Karpas-422 (cell line): Measurements from ENCODE around the gene ESF1. TPM values are rescaled to one million over a fixed set of nuclear protein-coding genes. Genes with fewer than 3 reads are reported as not detected.

Source experiments
- DNase-seq: peaks from one replicate; pipeline ENCODE4 v3.0.0-alpha.2; 2015
- H2AFZ ChIP-seq: fragments of 200-600 bp; sonication (generic); 2 replicates; pipeline ENCODE4 v1.6.1; 2014; ENCODE audit warnings: antibody characterized with exemption, low read length, mixed read lengths
- H3K27ac ChIP-seq: fragments of 200-600 bp; sonication (generic); 2 replicates; pipeline ENCODE4 v1.5.1; 2014; ENCODE audit warnings: mild to moderate bottlenecking, low read length, moderate library complexity
- H3K27me3 ChIP-seq: fragments of 200-600 bp; sonication (generic); 2 replicates; pipeline ENCODE4 v1.6.1; 2014; ENCODE audit warnings: low read length, mixed read lengths
- H3K36me3 ChIP-seq: fragments of 200-600 bp; sonication (generic); 2 replicates; pipeline ENCODE4 v1.6.1; 2014; ENCODE audit warnings: low read length, mixed read lengths; ENCODE audit not compliant: insufficient read depth
- H3K4me1 ChIP-seq: fragments of 200-600 bp; sonication (generic); 2 replicates; pipeline ENCODE4 v1.6.1; 2014; ENCODE audit warnings: mild to moderate bottlenecking, low read length, mixed read lengths
- H3K4me2 ChIP-seq: fragments of 200-600 bp; sonication (generic); 2 replicates; pipeline ENCODE4 v1.6.1; 2014; ENCODE audit warnings: low read length, low read depth, mild to moderate bottlenecking; ENCODE audit not compliant: poor library complexity, severe bottlenecking
- H3K4me3 ChIP-seq: fragments of 200-600 bp; sonication (generic); 2 replicates; pipeline ENCODE4 v1.5.1; 2014; ENCODE audit warnings: mild to moderate bottlenecking, antibody characterized with exemption, low read length, mixed read lengths
- H3K79me2 ChIP-seq: fragments of 200-600 bp; sonication (generic); 2 replicates; pipeline ENCODE4 v1.6.1; 2014; ENCODE audit warnings: mild to moderate bottlenecking, low read length, mixed read lengths
- H3K9ac ChIP-seq: fragments of 200-600 bp; sonication (generic); 2 replicates; pipeline ENCODE4 v1.6.0; 2014; ENCODE audit warnings: low read length
- H3K9me2 ChIP-seq: fragments of 200-600 bp; sonication (generic), shearing (Covaris generic); replicated peaks from 2 replicates; pipeline ENCODE4 v1.6.0; 2014; ENCODE audit warnings: mild to moderate bottlenecking, low read length, moderate library complexity; ENCODE audit not compliant: insufficient read depth
- H3K9me3 ChIP-seq: fragments of 300-700, 200-600 bp; sonication (generic); 2 replicates; pipeline ENCODE4 v1.6.1; 2014; ENCODE audit warnings: low read length, mixed read lengths
- H4K20me1 ChIP-seq: fragments of 200-600 bp; sonication (generic); 2 replicates; pipeline ENCODE4 v1.6.1; 2014; ENCODE audit warnings: mild to moderate bottlenecking, antibody characterized with exemption, low read length, low read depth; ENCODE audit not compliant: insufficient read depth
- total RNA-seq: library from RNA; depleted of rRNA; stranded (reverse); fragments of >200 nt; shearing (Covaris generic); gene quantifications from 2 replicates; pipeline ENCODE4 v1.2.3, GENCODE V29; 2014; ENCODE audit warnings: low replicate concordance

Gene ESF1
- total RNA-seq, 1 experiment from 2014 or later, result 12.2 TPM

- no peak for DNase-seq
- H3K4me1 ChIP-seq, result no peaks in the 10 kb centered on the region
- no peaks in the 10 kb centered on the region for H4K20me1 ChIP-seq
- H3K79me2 ChIP-seq, result peaks cover 18% of the 10 kb centered on the region
- H3K27me3 ChIP-seq, result no peaks in the 10 kb centered on the region
- no peak overlapping the region for H3K4me2 ChIP-seq
- H3K4me3 ChIP-seq, result no peak overlapping the region
- peaks cover 42% of the 10 kb centered on the region; the same call in 1 of the 2 replicates for H3K36me3 ChIP-seq
- H2AFZ ChIP-seq, result no peak overlapping the region
- no peaks in the 10 kb centered on the region for H3K9me3 ChIP-seq
- no peak overlapping the region for H3K27ac ChIP-seq
- no peak overlapping the region for H3K9ac ChIP-seq
- H3K9me2 ChIP-seq, result no peaks in the 10 kb centered on the region
Measured at GRCh38 chr20:13717631-13718044, 67.1 kb downstream of the ESF1 start.

- H4K20me1 ChIP-seq, result no peaks in the 10 kb centered on the region
- no peak overlapping the region for H3K27ac ChIP-seq
- no peak overlapping the region for H3K4me3 ChIP-seq
- no peaks in the 10 kb centered on the region for H3K9me3 ChIP-seq
- H3K36me3 ChIP-seq, result peaks cover 35% of the 10 kb centered on the region; the same call in 1 of the 2 replicates
- H2AFZ ChIP-seq, result no peak overlapping the region
- no peak overlapping the region for H3K4me2 ChIP-seq
- H3K9me2 ChIP-seq, result no peaks in the 10 kb centered on the region
- H3K4me1 ChIP-seq, result no peaks in the 10 kb centered on the region
- no peak overlapping the region for H3K9ac ChIP-seq
- H3K79me2 ChIP-seq, result peaks cover 5% of the 10 kb centered on the region; the same call in 1 of the 2 replicates
- no peaks in the 10 kb centered on the region for H3K27me3 ChIP-seq
- DNase-seq, result peak; percentile 38
Measured at GRCh38 chr20:13715171-13715570, 69.5 kb downstream of the ESF1 start.

- no peak overlapping the region for H3K4me2 ChIP-seq
- H3K27ac ChIP-seq, result no peak overlapping the region
- H3K36me3 ChIP-seq, result no peaks in the 10 kb centered on the region; the same call in 1 of the 2 replicates
- H3K4me1 ChIP-seq, result no peaks in the 10 kb centered on the region
- H3K79me2 ChIP-seq, result no peaks in the 10 kb centered on the region
- no peaks in the 10 kb centered on the region for H3K9me2 ChIP-seq
- no peak overlapping the region for H3K9ac ChIP-seq
- H3K4me3 ChIP-seq, result no peak overlapping the region
- no peaks in the 10 kb centered on the region for H3K9me3 ChIP-seq
- no peak for DNase-seq
- no peaks in the 10 kb centered on the region for H3K27me3 ChIP-seq
- H4K20me1 ChIP-seq, result no peaks in the 10 kb centered on the region
- no peak overlapping the region for H2AFZ ChIP-seq
Measured at GRCh38 chr20:13708234-13708633, 76.5 kb downstream of the ESF1 start.

- no peaks in the 10 kb centered on the region for H4K20me1 ChIP-seq
- H3K9me3 ChIP-seq, result no peaks in the 10 kb centered on the region
- no peak overlapping the region for H3K27ac ChIP-seq
- H3K4me3 ChIP-seq, result no peak overlapping the region
- H3K4me1 ChIP-seq, result no peaks in the 10 kb centered on the region
- H3K79me2 ChIP-seq, result no peaks in the 10 kb centered on the region
- no peak overlapping the region for H3K4me2 ChIP-seq
- no peaks in the 10 kb centered on the region for H3K9me2 ChIP-seq
- no peak overlapping the region for H3K9ac ChIP-seq
- H3K27me3 ChIP-seq, result no peaks in the 10 kb centered on the region
- no peak for DNase-seq
- no peak overlapping the region for H2AFZ ChIP-seq
- H3K36me3 ChIP-seq, result no peaks in the 10 kb centered on the region
Measured at GRCh38 chr20:13703265-13703664, 81.5 kb downstream of the ESF1 start.

GRCh38 chr20:13701486-13701885 lies 83.2 kb downstream of the ESF1 start:
- no peak for DNase-seq
- Histone ChIP-seq H3K9ac (no peak overlapping the region), H3K36me3 (no peaks in the 10 kb centered on the region), H3K27ac (no peak overlapping the region), H3K4me1 (no peaks in the 10 kb centered on the region), H2AFZ (no peak overlapping the region), H4K20me1 (no peaks in the 10 kb centered on the region), H3K79me2 (no peaks in the 10 kb centered on the region), H3K9me3 (no peaks in the 10 kb centered on the region), H3K9me2 (no peaks in the 10 kb centered on the region), H3K4me2 (no peak overlapping the region), H3K4me3 (no peak overlapping the region), H3K27me3 (no peaks in the 10 kb centered on the region)

- Histone ChIP-seq H3K4me3 (no peak overlapping the region), H2AFZ (no peak overlapping the region), H3K4me2 (no peak overlapping the region), H3K9ac (no peak overlapping the region), H3K36me3 (no peaks in the 10 kb centered on the region), H4K20me1 (no peaks in the 10 kb centered on the region), H3K4me1 (no peaks in the 10 kb centered on the region), H3K79me2 (no peaks in the 10 kb centered on the region), H3K27ac (no peak overlapping the region), H3K27me3 (no peaks in the 10 kb centered on the region), H3K9me3 (no peaks in the 10 kb centered on the region), H3K9me2 (no peaks in the 10 kb centered on the region)
- DNase-seq, result no peak
Measured at GRCh38 chr20:13700761-13701160, 84.0 kb downstream of the ESF1 start.

- H3K9me3 ChIP-seq, result no peaks in the 10 kb centered on the region
- no peaks in the 10 kb centered on the region for H3K36me3 ChIP-seq
- DNase-seq, result no peak
- no peaks in the 10 kb centered on the region for H3K79me2 ChIP-seq
- H3K4me2 ChIP-seq, result no peak overlapping the region
- H3K4me3 ChIP-seq, result no peak overlapping the region
- no peaks in the 10 kb centered on the region for H3K27me3 ChIP-seq
- H3K9me2 ChIP-seq, result no peaks in the 10 kb centered on the region
- no peak overlapping the region for H3K9ac ChIP-seq
- H4K20me1 ChIP-seq, result no peaks in the 10 kb centered on the region
- no peaks in the 10 kb centered on the region for H3K4me1 ChIP-seq
- no peak overlapping the region for H2AFZ ChIP-seq
- no peak overlapping the region for H3K27ac ChIP-seq
Measured at GRCh38 chr20:13694420-13695150, 90.1 kb downstream of the ESF1 start.

- Histone ChIP-seq H3K9ac (no peak overlapping the region), H3K4me2 (no peak overlapping the region), H3K4me1 (no peaks in the 10 kb centered on the region), H3K9me2 (no peaks in the 10 kb centered on the region), H3K36me3 (no peaks in the 10 kb centered on the region), H4K20me1 (no peaks in the 10 kb centered on the region), H3K27ac (no peak overlapping the region), H3K27me3 (no peaks in the 10 kb centered on the region), H3K79me2 (no peaks in the 10 kb centered on the region), H2AFZ (no peak overlapping the region), H3K9me3 (no peaks in the 10 kb centered on the region), H3K4me3 (no peak overlapping the region)
- DNase-seq, result no peak
Measured at GRCh38 chr20:13692802-13693736, 91.7 kb downstream of the ESF1 start.
